Trophoblast cell (in vitro differentiated cells and primary cell): Measurements from ENCODE around the gene HSPA4L.

ENCODE experiments used
- DNase-seq, 2 donors: peaks; one replicate each; pipeline ENCODE4 v3.0.0-alpha.2; 2016
- H2AFZ ChIP-seq: 2 replicates; pipeline ENCODE4 v1.6.1; 2013; ENCODE audit warnings: low read length, moderate library complexity, mild to moderate bottlenecking; ENCODE audit not compliant: insufficient read depth, poor library complexity
- H2AK5ac ChIP-seq: 2 replicates; pipeline ENCODE4 v1.6.1; 2013; ENCODE audit warnings: mild to moderate bottlenecking, low read length
- H2BK120ac ChIP-seq: 2 replicates; pipeline ENCODE4 v1.6.1; 2013; ENCODE audit warnings: low read length, mild to moderate bottlenecking, moderate library complexity; ENCODE audit not compliant: insufficient read depth, poor library complexity
- H2BK12ac ChIP-seq: 2 replicates; pipeline ENCODE4 v1.6.1; 2013; ENCODE audit warnings: mild to moderate bottlenecking, low read length, moderate library complexity
- H2BK5ac ChIP-seq: 2 replicates; pipeline ENCODE4 v1.6.1; 2013; ENCODE audit warnings: low read length, low read depth, moderate library complexity, mild to moderate bottlenecking; ENCODE audit not compliant: poor library complexity
- H3K14ac ChIP-seq: 2 replicates; pipeline ENCODE4 v1.6.1; 2013; ENCODE audit warnings: mild to moderate bottlenecking, low read length
- H3K18ac ChIP-seq: 2 replicates; pipeline ENCODE4 v1.6.1; 2013; ENCODE audit warnings: mild to moderate bottlenecking, low read length
- H3K23ac ChIP-seq: 2 replicates; pipeline ENCODE4 v1.6.1; 2013; ENCODE audit warnings: low read length
- H3K27ac ChIP-seq: 2 replicates; pipeline ENCODE4 v1.5.1; 2013; ENCODE audit warnings: low read depth, mild to moderate bottlenecking, inconsistent platforms, low read length, moderate library complexity
- H3K27me3 ChIP-seq: 2 replicates; pipeline ENCODE4 v1.6.1; 2013; ENCODE audit warnings: inconsistent platforms, mild to moderate bottlenecking, low read length, moderate library complexity; ENCODE audit not compliant: insufficient read depth
- H3K36me3 ChIP-seq, 2 experiments: 1 replicate in 1 of 2; 2 replicates in 1 of 2; pipeline ENCODE4 v1.6.1; 2013; ENCODE audit warnings: low read length in 2 of 2, mild to moderate bottlenecking in 2 of 2, moderate library complexity in 1 of 2; ENCODE audit not compliant: insufficient read depth in 2 of 2, control insufficient read depth in 1 of 2
- H3K4ac ChIP-seq: 2 replicates; pipeline ENCODE4 v1.6.1; 2013; ENCODE audit warnings: low read depth, mild to moderate bottlenecking, low read length, moderate library complexity
- H3K4me1 ChIP-seq, 2 experiments: 1 replicate in 1 of 2; 2 replicates in 1 of 2; pipeline ENCODE4 v1.6.1; 2013; ENCODE audit warnings: low read length in 2 of 2, mild to moderate bottlenecking in 2 of 2, moderate library complexity in 1 of 2; ENCODE audit not compliant: insufficient read depth in 2 of 2, control insufficient read depth in 1 of 2
- H3K4me2 ChIP-seq: 2 replicates; pipeline ENCODE4 v1.6.1; 2013; ENCODE audit warnings: inconsistent platforms, mild to moderate bottlenecking, low read length, moderate library complexity
- H3K4me3 ChIP-seq: 2 replicates; pipeline ENCODE4 v1.5.1; 2013; ENCODE audit warnings: mild to moderate bottlenecking, low read depth, low read length, inconsistent platforms
- H3K79me1 ChIP-seq: one replicate; pipeline ENCODE4 v1.6.1; 2013; ENCODE audit warnings: low read length
- H3K79me2 ChIP-seq: 2 replicates; pipeline ENCODE4 v1.6.1; 2013; ENCODE audit warnings: low read length, mild to moderate bottlenecking; ENCODE audit not compliant: control insufficient read depth, insufficient read depth, poor library complexity
- H3K9ac ChIP-seq: 2 replicates; pipeline ENCODE4 v1.6.1; 2013; ENCODE audit warnings: mild to moderate bottlenecking, low read length
- H3K9me3 ChIP-seq: 2 replicates; pipeline ENCODE4 v1.6.1; 2013; ENCODE audit warnings: low read depth, mild to moderate bottlenecking, control low read depth, inconsistent platforms, low read length; ENCODE audit not compliant: insufficient read depth
- H4K12ac ChIP-seq: 2 replicates; pipeline ENCODE4 v1.6.1; 2013; ENCODE audit warnings: low read depth, mild to moderate bottlenecking, low read length, moderate library complexity
- H4K8ac ChIP-seq: 2 replicates; pipeline ENCODE4 v1.6.1; 2013; ENCODE audit warnings: low read depth, mild to moderate bottlenecking, low read length, moderate library complexity
- H4K91ac ChIP-seq: one replicate; pipeline ENCODE4 v1.6.1; 2013; ENCODE audit warnings: low read depth, mild to moderate bottlenecking, low read length, moderate library complexity
- WGBS: extraction: QIAGEN DNeasy Blood & Tissue Kit; methylation state at CpG from one replicate; pipeline ENCODE4 v1.1.7; 2013; ENCODE audit warnings: missing lambda C conversion rate; ENCODE audit not compliant: insufficient read length, insufficient coverage; ENCODE audit errors: extremely low coverage; 5-methylcytosine and 5-hydroxymethylcytosine counted together

The HSPA4L gene

GRCh38 chr4:127828121-127828520 is 46.0 kb downstream of the HSPA4L start:
- H3K79me1 ChIP-seq, result no peaks in the 10 kb centered on the region
- no peak overlapping the region for H3K9ac ChIP-seq
- H4K8ac ChIP-seq, result no peak overlapping the region
- H4K91ac ChIP-seq, result no peak overlapping the region
- H2AFZ ChIP-seq, result no peak overlapping the region
- H3K79me2 ChIP-seq, result no peaks in the 10 kb centered on the region
- no peak overlapping the region for H2BK120ac ChIP-seq
- H3K18ac ChIP-seq, result no peak overlapping the region
- H3K27ac ChIP-seq, result no peak overlapping the region
- no CpG with 5 or more reads among the region's 2 CpGs for WGBS
- DNase-seq, result no peak
- no peak overlapping the region for H2BK12ac ChIP-seq
- no peaks in the 10 kb centered on the region for H3K36me3 ChIP-seq
- no peak overlapping the region for H3K4ac ChIP-seq
- no peak overlapping the region for H2AK5ac ChIP-seq
- no peak overlapping the region for H3K4me3 ChIP-seq
- no peak overlapping the region for H3K14ac ChIP-seq
- H3K27me3 ChIP-seq, result no peaks in the 10 kb centered on the region
- no peaks in the 10 kb centered on the region for H3K9me3 ChIP-seq
- H4K12ac ChIP-seq, result no peak overlapping the region
- no peaks in the 10 kb centered on the region for H3K4me1 ChIP-seq
- no peak overlapping the region for H3K4me2 ChIP-seq
- H3K23ac ChIP-seq, result no peak overlapping the region
- no peak overlapping the region for H2BK5ac ChIP-seq

DNA sequence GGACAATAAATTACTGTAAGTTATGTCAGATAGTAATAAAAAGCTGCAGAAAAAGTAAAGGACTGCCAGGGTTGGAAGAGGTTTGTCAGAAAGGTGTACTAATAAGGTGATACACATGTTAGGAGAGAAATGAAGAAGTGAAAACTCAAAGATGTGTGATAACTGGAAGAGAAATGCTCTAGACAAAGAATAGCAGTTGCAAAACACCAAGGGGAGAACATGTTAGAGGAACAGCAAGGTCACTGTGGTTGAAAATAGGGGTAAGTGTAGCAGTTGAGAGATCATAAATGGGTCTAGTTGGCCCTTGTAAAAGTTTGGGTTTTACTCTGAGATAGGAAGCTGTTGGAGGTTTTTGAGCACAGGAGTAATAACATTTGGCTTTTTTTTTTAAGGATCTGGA is 46.9 kb downstream of the HSPA4L start:
- Histone ChIP-seq H3K79me1 (no peaks in the 10 kb centered on the region), H3K79me2 (no peaks in the 10 kb centered on the region), H3K18ac (no peak overlapping the region), H4K8ac (no peak overlapping the region), H3K14ac (no peak overlapping the region), H4K91ac (no peak overlapping the region), H3K27ac (no peak overlapping the region), H3K4me1 (no peaks in the 10 kb centered on the region), H2BK120ac (no peak overlapping the region), H3K9me3 (no peaks in the 10 kb centered on the region), H3K27me3 (no peaks in the 10 kb centered on the region), H3K4me3 (no peak overlapping the region), H3K9ac (no peak overlapping the region), H2AK5ac (no peak overlapping the region), H2BK5ac (no peak overlapping the region), H4K12ac (no peak overlapping the region), H2BK12ac (no peak overlapping the region), H2AFZ (no peak overlapping the region), H3K4ac (no peak overlapping the region), H3K23ac (no peak overlapping the region), H3K36me3 (no peaks in the 10 kb centered on the region), H3K4me2 (no peak overlapping the region)
- DNase-seq, result no peak

DNA sequence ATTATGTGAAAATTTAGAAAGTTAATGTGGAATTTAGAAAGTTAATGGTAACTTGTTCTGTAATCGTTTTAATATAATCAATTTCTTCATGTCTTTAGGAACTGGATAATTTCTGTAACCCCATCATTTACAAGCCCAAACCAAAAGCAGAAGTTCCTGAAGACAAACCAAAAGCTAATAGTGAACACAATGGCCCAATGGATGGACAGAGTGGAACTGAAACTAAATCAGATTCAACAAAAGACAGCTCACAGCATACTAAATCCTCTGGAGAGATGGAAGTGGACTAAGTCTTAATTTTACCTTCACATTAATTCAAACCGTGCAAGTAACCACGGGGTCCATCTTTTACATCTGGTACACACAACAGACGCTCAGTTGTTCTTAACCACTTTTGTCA is 50.5 kb downstream of the HSPA4L start:
- Histone ChIP-seq H4K12ac (no peak overlapping the region), H3K18ac (no peak overlapping the region)
- WGBS, result no CpG with 5 or more reads among the region's 4 CpGs

GRCh38 chr4:127843704-127844600 is 61.8 kb downstream of the HSPA4L start:
- no peak overlapping the region for H2AK5ac ChIP-seq
- H3K27me3 ChIP-seq, result no peaks in the 10 kb centered on the region
- H3K9ac ChIP-seq, result no peak overlapping the region
- no CpG with 5 or more reads among the region's 12 CpGs for WGBS
- H3K79me2 ChIP-seq, result no peaks in the 10 kb centered on the region
- H3K9me3 ChIP-seq, result no peaks in the 10 kb centered on the region
- no peak overlapping the region for H3K23ac ChIP-seq
- H3K4me2 ChIP-seq, result no peak overlapping the region
- no peak overlapping the region for H3K27ac ChIP-seq
- H4K91ac ChIP-seq, result no peak overlapping the region
- H4K12ac ChIP-seq, result no peak overlapping the region
- no peak overlapping the region for H3K14ac ChIP-seq
- no peak overlapping the region for H2BK5ac ChIP-seq
- no peak overlapping the region for H3K4ac ChIP-seq
- no peak overlapping the region for H2BK120ac ChIP-seq
- no peak overlapping the region for H3K4me3 ChIP-seq
- H2BK12ac ChIP-seq, result no peak overlapping the region
- H2AFZ ChIP-seq, result no peak overlapping the region
- H3K79me1 ChIP-seq, result no peaks in the 10 kb centered on the region
- no peak for DNase-seq
- H4K8ac ChIP-seq, result no peak overlapping the region
- H3K4me1 ChIP-seq, result peaks cover 4 to 15% of the 10 kb centered on the region in 2 experiments
- no peak overlapping the region for H3K18ac ChIP-seq
- no peaks in the 10 kb centered on the region for H3K36me3 ChIP-seq

More for the DNA sequence above, 50.5 kb downstream of the HSPA4L start:
- no peak for DNase-seq
- no peak overlapping the region for H4K8ac ChIP-seq
- H3K9ac ChIP-seq, result no peak overlapping the region
- no peaks in the 10 kb centered on the region for H3K79me1 ChIP-seq
- H4K91ac ChIP-seq, result no peak overlapping the region
- no peak overlapping the region for H3K27ac ChIP-seq
- no peaks in the 10 kb centered on the region for H3K4me1 ChIP-seq
- H3K79me2 ChIP-seq, result no peaks in the 10 kb centered on the region
- H3K9me3 ChIP-seq, result no peaks in the 10 kb centered on the region
- H3K36me3 ChIP-seq, result no peaks in the 10 kb centered on the region
- no peak overlapping the region for H3K4me2 ChIP-seq
- H2BK5ac ChIP-seq, result no peak overlapping the region
- H3K14ac ChIP-seq, result no peak overlapping the region
- H3K27me3 ChIP-seq, result no peaks in the 10 kb centered on the region
- H2BK120ac ChIP-seq, result no peak overlapping the region
- no peak overlapping the region for H2AK5ac ChIP-seq
- no peak overlapping the region for H2BK12ac ChIP-seq
- H3K4me3 ChIP-seq, result no peak overlapping the region
- H3K4ac ChIP-seq, result no peak overlapping the region
- H2AFZ ChIP-seq, result no peak overlapping the region
- no peak overlapping the region for H3K23ac ChIP-seq
